MG63 (cell line): ENCODE results near the gene SUDS3. TPM values are rescaled to one million over a fixed set of nuclear protein-coding genes. Genes with fewer than 3 reads are reported as not detected.

Experiments used
- DNase-seq: peaks from one replicate; pipeline ENCODE4 v3.0.0-alpha.2; 2020
- H3K27me3 ChIP-seq: fragments of 250-450 bp; sonication (Bioruptor Pico); 2 replicates; pipeline ENCODE4 v1.5.1; 2020; ENCODE audit warnings: mild to moderate bottlenecking, moderate library complexity
- H3K36me3 ChIP-seq: fragments of 250-450 bp; sonication (Bioruptor Pico); 2 replicates; pipeline ENCODE4 v1.5.1; 2020; ENCODE audit warnings: mild to moderate bottlenecking, moderate library complexity
- H3K4me3 ChIP-seq: fragments of 250-450 bp; sonication (Bioruptor Pico); 2 replicates; pipeline ENCODE4 v1.5.1; 2020; ENCODE audit warnings: mild to moderate bottlenecking, moderate library complexity
- H3K9me3 ChIP-seq: fragments of 250-450 bp; sonication (Bioruptor Pico); 2 replicates; pipeline ENCODE4 v1.5.1; 2020; ENCODE audit warnings: mild to moderate bottlenecking, moderate library complexity
- total RNA-seq: library from RNA; depleted of rRNA; stranded (reverse); fragments of >200 nt; shearing (Covaris generic); gene quantifications from 2 replicates; pipeline ENCODE4 v1.2.3, GENCODE V29; 2014; ENCODE audit warnings: low replicate concordance; rRNA removed

Gene SUDS3, protein sequence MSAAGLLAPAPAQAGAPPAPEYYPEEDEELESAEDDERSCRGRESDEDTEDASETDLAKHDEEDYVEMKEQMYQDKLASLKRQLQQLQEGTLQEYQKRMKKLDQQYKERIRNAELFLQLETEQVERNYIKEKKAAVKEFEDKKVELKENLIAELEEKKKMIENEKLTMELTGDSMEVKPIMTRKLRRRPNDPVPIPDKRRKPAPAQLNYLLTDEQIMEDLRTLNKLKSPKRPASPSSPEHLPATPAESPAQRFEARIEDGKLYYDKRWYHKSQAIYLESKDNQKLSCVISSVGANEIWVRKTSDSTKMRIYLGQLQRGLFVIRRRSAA
- total RNA-seq, result 20.5 and 46.8 TPM in 2 replicates

DNA sequence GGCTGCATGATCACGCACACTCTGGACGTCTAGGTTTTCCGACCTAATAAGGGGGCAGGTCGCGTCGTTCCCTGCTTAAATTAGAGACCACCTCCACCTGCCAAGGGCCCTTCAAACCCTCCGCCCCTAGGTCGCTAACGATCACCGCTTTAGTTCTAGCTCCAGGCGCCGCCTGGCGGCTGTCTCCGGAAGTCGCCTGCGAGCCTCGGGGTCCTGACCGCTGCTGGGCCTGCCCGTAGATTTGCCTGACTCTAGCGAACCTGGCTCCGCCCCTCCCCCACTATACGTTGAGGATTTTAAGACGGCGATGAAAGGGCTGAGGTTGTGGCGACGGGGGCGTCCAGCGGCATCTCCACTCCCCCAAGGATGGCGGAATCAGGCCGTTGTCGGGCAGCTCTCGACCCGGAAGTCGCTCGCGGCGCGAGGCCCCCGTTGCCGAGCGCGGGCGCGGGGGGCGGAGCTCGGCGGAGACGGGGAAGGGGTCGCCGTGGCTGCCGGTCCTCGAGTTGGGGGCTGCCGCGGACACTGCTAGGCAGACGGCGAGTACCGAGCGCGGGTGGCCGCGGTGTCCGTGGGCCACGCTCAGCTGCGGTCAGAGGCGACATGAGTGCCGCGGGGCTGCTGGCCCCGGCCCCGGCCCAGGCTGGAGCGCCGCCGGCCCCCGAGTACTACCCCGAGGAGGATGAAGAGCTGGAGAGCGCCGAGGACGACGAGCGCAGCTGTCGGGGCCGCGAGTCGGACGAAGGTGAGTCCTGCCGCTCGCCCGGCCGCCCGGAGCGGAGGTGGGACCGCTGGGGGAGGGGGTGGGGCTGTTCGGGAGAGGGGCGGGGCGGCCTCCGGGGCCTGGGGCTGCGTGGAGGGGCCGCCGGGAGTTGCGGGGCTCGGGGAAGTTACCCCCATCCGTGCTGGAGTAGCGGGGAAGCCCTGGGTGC, at the start of gene SUDS3:
Gene SUDS3, plus strand, starts transcription at position 467 of the 932 bp plus-strand sequence. Its CDS starts 137 bp downstream, at position 604.
- peak; percentile 74 for DNase-seq
- Histone ChIP-seq H3K36me3 (peaks cover 17% of the 10 kb centered on the region), H3K9me3 (no peaks in the 10 kb centered on the region), H3K4me3 (peak within 1 kb of the TSS; percentile 84), H3K27me3 (no peaks in the 10 kb centered on the region)

DNA sequence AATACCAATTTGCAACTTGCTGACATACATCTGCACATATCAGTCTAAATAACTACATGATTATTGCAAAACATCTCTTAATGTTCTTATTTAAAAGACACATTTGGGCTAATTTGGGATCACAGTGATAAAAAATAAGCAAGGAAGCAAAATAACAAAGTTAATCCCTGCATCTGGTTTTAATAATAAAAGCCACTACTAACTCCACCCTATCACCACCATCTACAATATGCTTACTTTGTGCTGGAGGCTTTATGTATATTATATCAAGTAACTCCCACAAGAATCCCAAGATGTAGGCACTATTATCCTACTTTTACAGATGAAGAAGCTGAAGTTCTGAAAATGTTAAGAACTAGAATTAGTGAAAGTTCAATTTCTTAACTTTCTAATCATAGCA, 49.4 kb upstream of the SUDS3 start:
- H3K4me3 ChIP-seq, result no peak overlapping the region
- no peak for DNase-seq

DNA sequence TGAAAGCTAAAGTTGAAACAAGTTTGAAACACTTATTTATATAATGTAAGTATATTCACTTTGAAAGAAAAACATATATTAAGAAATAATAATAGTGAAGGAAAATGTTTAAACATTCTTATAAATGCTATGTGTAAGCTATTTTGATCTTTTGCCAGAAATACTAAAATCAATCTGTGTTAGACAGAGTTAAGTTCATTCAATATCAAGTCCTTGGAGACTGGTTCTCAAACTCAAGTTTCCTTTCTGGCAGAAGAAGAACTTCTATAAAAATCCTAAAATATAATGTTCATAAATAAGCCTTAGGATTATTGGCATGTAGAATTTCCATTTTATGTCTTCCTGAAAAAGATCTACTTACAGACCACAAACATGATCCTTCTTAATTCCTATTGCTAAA, 49.0 kb upstream of the SUDS3 start:
- H3K4me3 ChIP-seq, result no peak overlapping the region
- no peaks in the 10 kb centered on the region for H3K9me3 ChIP-seq
- no peak for DNase-seq
- H3K36me3 ChIP-seq, result no peaks in the 10 kb centered on the region
- H3K27me3 ChIP-seq, result no peaks in the 10 kb centered on the region

More for the DNA sequence above, 49.4 kb upstream of the SUDS3 start:
- no peaks in the 10 kb centered on the region for H3K36me3 ChIP-seq
- no peaks in the 10 kb centered on the region for H3K27me3 ChIP-seq
- no peaks in the 10 kb centered on the region for H3K9me3 ChIP-seq

DNA sequence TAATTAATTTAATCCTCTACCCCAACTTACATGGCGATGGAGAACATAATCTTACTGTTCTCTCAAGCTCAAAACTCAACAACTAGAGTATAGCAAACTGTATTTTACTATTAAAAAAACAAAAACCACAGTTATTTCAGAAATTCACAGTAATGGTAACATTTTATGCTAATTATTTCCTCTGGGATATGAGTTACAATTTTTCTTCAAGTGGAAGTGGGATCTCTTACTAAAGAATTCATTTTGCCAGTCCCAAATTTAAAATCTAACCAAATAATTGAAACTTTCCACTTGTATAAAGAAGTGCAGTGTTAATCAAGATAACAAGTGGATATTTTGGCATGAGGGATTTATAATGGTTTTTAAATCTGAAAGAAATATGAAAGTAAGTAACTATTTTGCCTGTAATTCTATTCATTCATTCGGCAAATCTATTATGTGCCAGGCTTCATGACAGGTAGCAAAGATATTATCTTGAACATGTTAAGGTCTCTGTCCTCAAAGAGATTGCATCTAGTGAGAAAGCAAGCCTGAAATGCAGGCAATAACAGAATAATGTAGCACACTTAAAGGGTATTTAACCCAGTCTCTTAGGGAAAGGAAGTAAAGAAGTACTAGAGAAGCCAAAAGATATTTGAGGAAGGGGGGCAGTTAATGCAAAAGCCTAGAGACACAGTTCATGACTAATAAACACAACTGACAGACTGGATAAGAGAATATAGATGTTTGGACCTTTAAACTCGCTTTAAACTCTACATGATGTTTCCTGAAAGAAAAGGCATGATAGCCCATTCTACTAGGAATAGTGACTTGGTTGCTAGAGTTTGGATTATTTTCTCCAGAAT, 47.6 kb upstream of the SUDS3 start:
- H3K36me3 ChIP-seq, result no peaks in the 10 kb centered on the region
- H3K9me3 ChIP-seq, result no peaks in the 10 kb centered on the region
- no peak overlapping the region for H3K4me3 ChIP-seq
- DNase-seq, result no peak
- H3K27me3 ChIP-seq, result no peaks in the 10 kb centered on the region

- Histone ChIP-seq H3K36me3 (no peaks in the 10 kb centered on the region), H3K27me3 (no peaks in the 10 kb centered on the region), H3K4me3 (no peak overlapping the region), H3K9me3 (no peaks in the 10 kb centered on the region)
- DNase-seq, result no peak
Observed at GRCh38 chr12:118330421-118331018, 45.8 kb upstream of the SUDS3 start.

DNA sequence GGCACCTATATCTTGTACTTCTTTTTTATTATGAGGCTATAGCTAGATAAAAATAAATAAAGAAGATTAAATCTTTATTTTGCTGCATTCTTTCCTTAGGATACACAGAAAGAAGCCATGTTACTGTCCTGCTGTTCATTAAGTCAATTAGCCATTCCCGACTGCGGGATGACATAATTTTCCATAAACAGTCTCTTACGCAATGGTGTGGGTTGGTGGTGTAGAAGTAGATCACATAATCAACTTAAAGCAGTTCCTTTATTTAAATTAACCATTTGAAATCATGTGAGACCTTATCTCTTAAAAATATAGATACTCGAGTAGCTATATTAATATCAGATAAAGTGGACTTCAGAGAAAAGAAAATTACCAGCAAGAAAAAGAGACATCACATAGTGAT, 43.8 kb upstream of the SUDS3 start:
- no peaks in the 10 kb centered on the region for H3K9me3 ChIP-seq
- DNase-seq, result no peak
- H3K27me3 ChIP-seq, result no peaks in the 10 kb centered on the region
- no peak overlapping the region for H3K4me3 ChIP-seq
- no peaks in the 10 kb centered on the region for H3K36me3 ChIP-seq

GRCh38 chr12:118334241-118334640, 42.1 kb upstream of the SUDS3 start:
- H3K4me3 ChIP-seq, result no peak overlapping the region
- DNase-seq, result no peak

GRCh38 chr12:118334939-118335567, 41.3 kb upstream of the SUDS3 start:
- H3K27me3 ChIP-seq, result no peaks in the 10 kb centered on the region
- H3K36me3 ChIP-seq, result no peaks in the 10 kb centered on the region
- no peak for DNase-seq
- no peaks in the 10 kb centered on the region for H3K9me3 ChIP-seq
- H3K4me3 ChIP-seq, result no peak overlapping the region

More at GRCh38 chr12:118334241-118334640, 42.1 kb upstream of the SUDS3 start:
- Histone ChIP-seq H3K27me3 (no peaks in the 10 kb centered on the region), H3K36me3 (no peaks in the 10 kb centered on the region), H3K9me3 (no peaks in the 10 kb centered on the region)

- no peaks in the 10 kb centered on the region for H3K27me3 ChIP-seq
- no peak for DNase-seq
- H3K36me3 ChIP-seq, result no peaks in the 10 kb centered on the region
- H3K4me3 ChIP-seq, result no peak overlapping the region
- no peaks in the 10 kb centered on the region for H3K9me3 ChIP-seq
Observed at GRCh38 chr12:118336123-118336522, 40.2 kb upstream of the SUDS3 start.

- DNase-seq, result peak; percentile 31
- Histone ChIP-seq H3K36me3 (no peaks in the 10 kb centered on the region), H3K27me3 (no peaks in the 10 kb centered on the region), H3K9me3 (no peaks in the 10 kb centered on the region), H3K4me3 (no peak overlapping the region)
Observed at GRCh38 chr12:118337194-118337838, 39.0 kb upstream of the SUDS3 start.

- Histone ChIP-seq H3K9me3 (no peaks in the 10 kb centered on the region), H3K4me3 (no peak overlapping the region), H3K36me3 (no peaks in the 10 kb centered on the region), H3K27me3 (no peaks in the 10 kb centered on the region)
- no peak for DNase-seq
Observed at GRCh38 chr12:118342090-118342489, 34.3 kb upstream of the SUDS3 start.

DNA sequence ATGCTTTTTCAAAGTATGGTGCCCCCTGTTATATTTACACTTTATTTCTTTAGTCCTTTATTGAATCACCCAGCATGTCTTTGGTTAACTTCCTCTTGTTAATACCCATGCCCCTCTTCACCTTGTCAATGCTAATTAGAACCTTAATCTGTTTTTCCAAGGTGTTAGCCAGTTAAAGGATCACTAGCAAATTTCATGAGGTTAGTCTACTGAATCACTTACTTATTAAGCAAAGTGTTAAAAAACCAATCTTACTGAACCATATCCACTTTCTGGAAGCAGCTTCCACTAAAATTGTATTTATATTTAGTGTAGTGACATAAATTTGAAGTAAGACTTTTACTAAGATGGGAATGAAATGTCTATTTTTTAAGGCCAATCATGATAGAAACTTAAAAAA, 31.5 kb upstream of the SUDS3 start:
- H3K36me3 ChIP-seq, result no peaks in the 10 kb centered on the region
- DNase-seq, result no peak
- H3K27me3 ChIP-seq, result no peaks in the 10 kb centered on the region
- H3K9me3 ChIP-seq, result no peaks in the 10 kb centered on the region
- H3K4me3 ChIP-seq, result no peak overlapping the region

GRCh38 chr12:118345355-118345754, 31.0 kb upstream of the SUDS3 start:
- no peaks in the 10 kb centered on the region for H3K27me3 ChIP-seq
- no peak for DNase-seq
- H3K36me3 ChIP-seq, result no peaks in the 10 kb centered on the region
- H3K4me3 ChIP-seq, result no peak overlapping the region
- H3K9me3 ChIP-seq, result no peaks in the 10 kb centered on the region

DNA sequence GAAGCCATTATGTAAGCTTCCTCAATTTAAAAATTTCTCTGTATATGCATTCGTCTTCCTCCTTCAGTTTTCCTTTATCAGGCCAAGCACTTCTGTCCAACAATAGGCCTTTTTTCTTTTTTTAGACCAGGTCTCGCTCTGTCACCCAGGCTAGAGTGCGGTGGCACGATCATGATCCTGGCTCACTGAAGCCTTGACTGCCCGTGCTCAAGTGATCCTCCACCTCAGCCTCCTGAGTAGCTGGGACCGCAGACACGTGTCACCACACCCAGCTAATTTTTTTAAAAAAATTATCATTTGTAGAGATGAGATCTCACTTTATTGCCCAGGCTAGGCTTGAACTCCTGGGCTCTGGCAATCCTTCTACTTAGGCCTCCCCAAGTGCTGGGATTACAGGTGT, 29.5 kb upstream of the SUDS3 start:
- H3K9me3 ChIP-seq, result no peaks in the 10 kb centered on the region
- H3K4me3 ChIP-seq, result no peak overlapping the region
- H3K36me3 ChIP-seq, result no peaks in the 10 kb centered on the region

GRCh38 chr12:118347916-118348315, 28.4 kb upstream of the SUDS3 start:
- Histone ChIP-seq H3K36me3 (no peaks in the 10 kb centered on the region), H3K4me3 (no peak overlapping the region), H3K27me3 (no peaks in the 10 kb centered on the region), H3K9me3 (no peaks in the 10 kb centered on the region)
- no peak for DNase-seq

More for the DNA sequence above, 29.5 kb upstream of the SUDS3 start:
- no peak for DNase-seq
- H3K27me3 ChIP-seq, result no peaks in the 10 kb centered on the region
